ENCODE measurements around the gene AFAP1.

Gene AFAP1

DNA sequence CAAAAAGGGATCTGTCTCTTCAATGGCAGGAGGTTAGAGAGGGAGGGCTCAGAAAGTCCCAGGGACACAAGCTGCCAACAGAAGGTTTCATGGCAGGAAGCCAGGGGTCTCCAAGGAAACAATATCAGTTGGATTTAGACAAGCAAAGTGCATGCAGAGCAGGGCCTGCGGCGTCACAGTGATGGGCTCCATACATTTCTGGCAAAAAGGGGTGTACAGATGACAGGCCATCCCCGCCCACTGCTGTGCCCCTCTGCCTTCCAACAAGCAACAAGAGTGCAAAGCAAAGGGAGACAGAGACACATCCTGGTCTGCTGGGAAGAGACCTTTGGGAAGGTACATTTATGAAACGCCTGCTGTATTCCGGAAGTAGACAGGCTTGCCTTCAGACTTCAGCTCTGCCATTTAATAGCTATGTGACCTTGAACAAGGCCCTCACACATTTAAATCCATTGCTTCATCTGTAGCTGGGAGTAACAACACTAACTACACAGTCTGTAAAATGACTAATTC is 121.2 kb downstream of the AFAP1 start:
- DNase-seq, result no peak

DNA sequence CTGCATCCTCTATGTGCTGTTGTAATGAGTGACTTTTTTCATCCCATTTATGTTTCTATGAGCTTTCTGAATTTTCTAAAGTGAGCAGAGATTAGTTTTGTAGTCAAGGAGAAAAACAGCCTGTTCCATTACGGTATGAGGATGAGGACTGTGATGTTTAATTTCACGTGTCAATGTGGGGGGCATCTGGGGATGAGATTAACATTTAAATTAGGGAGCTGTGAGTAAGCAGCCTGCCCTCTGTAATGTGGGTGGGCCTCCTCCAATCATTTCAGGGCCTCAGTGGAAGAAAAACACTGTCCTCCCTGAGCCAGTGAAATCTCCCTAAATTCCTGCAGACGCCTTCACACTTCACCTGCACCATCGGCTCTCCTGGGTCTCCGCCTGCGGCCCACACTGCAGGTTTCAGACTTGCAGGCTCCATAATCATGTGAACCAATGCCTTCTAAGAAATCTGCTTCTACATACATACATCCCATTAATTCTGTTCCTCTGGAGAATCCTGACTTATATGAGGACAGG is 121.7 kb downstream of the AFAP1 start:
- no peak for DNase-seq

- DNase-seq, result no peak
These were observed 122.9 kb downstream of the AFAP1 start for GRCh38 chr4:7816771-7817170.

DNA sequence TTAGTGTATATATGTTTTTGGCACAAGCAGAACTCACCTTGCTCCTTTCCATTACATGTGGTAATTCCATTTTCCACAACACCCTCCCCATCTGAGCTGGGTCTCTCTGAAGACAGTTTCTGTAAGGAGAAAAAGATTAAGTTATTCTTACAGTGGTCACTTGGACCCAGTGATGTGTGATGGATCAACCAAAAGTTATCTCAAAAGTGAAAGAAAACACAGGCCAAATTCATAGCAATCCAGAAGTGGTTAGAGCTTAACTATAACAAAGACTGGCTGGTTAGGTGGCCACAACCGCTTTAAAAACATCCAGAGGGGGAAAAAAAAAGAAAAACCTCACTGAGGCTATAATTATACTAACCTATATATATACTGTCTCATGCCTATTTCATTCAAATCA is 123.7 kb downstream of the AFAP1 start:
- DNase-seq, result no peak

GRCh38 chr4:7815562-7815961 is 124.1 kb downstream of the AFAP1 start:
- no peak for DNase-seq

DNA sequence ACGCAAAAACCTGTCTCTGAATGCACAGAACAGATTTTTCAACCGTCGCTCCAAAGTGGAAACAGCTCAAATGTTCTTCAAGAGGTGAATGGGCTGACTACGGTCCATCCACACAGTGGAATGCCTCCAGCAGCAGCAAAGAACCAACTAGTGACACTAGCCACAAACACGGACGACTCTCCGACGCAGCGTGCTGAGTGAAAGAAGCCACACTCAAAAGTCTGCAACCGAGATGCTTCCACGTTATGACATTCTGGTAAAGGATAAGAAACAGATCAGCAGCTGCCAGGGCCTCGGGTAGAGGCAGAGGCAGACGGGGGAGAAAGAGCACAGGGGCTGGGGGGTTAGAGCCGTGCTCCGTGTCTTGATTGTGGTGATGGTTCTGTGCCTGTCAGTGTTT is 125.2 kb downstream of the AFAP1 start:
- no peak for DNase-seq

DNA sequence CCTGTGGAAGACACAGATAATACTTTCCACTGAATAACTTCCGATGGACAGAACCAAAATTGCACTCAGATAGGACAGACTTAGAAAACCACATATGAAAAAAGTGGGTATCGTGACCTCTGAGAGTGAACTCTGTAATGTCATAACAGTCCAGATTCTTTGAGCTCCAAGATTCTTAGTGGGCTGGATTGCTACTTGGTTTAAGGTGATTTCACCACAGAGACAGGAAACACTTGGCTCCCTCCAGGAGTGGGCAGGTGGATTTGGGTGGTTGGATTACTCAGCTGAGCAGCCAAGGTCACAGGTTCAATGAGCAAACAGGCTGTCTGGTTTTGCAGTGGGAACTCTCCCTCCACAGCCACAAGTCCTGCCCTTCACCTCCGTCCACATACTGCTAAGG is 126.0 kb downstream of the AFAP1 start:
- DNase-seq, result peak; percentile 27

GRCh38 chr4:7812921-7813320 is 126.7 kb downstream of the AFAP1 start:
- DNase-seq, result no peak

DNA sequence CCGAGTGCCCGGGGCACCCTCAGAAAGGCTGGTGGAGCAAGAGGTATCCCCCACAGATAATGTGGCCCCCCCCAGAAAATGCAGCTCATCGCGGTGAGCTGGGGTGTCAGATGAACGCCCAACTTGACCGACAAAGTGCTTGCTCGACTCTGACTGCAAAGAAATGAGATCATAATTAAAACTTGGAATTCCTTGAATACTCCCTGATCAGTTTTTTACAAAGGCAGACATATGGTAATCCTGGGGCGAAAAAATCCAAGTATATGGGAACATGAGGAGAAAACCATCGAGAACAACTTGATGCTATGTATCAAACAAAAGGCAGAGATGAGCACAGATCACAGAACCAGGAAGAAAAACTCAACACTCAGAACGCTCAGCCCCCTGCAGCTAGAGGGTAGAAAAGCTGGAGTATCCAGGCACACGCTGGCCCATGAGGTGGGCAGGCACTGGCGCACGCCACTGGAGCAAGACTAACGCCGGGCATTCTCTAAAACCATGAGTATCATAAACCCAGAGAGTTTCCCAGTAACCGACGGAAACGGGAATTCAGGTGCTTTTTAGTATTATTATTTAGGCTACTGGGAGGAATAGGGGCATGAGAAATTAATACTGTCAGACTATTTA is 127.3 kb downstream of the AFAP1 start:
- no peak for DNase-seq

GRCh38 chr4:7811536-7812191 is 128.0 kb downstream of the AFAP1 start:
- DNase-seq, result no peak

DNA sequence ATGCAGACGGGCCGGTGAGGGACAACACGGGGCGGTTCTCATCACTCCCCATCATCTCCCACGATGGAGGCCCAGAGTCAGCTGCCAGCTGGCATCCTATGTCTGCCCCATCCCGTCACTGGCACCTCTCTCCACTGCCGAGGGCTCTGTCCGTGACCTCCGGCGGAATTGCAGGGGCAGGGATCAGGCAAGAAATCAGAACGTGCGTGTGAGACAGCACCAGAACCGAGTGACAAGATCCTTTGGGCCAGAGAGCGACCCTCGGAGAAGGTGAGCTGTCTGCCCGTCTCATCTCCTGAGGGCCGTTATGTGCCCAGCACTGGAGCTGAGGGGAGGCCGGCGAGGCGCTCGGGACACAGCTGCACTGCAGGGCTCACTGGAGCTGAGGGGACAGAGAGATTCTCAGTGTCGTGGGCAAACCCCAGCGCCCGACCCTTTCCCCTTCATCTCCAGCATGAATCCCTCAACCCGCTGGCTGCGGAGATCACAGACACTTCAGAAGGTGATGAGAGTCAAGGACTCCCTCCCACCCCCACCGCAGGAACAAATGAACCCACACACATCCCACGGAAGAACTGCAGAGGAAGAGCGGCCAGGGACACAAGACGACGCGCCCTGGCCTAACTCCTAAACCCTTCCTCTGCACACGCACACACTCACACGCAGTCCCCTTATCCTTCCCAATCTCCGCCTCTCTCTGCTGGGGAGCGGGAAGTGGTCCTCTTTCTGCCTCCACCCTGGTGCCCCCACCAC is 128.7 kb downstream of the AFAP1 start:
- DNase-seq, result no peak

DNA sequence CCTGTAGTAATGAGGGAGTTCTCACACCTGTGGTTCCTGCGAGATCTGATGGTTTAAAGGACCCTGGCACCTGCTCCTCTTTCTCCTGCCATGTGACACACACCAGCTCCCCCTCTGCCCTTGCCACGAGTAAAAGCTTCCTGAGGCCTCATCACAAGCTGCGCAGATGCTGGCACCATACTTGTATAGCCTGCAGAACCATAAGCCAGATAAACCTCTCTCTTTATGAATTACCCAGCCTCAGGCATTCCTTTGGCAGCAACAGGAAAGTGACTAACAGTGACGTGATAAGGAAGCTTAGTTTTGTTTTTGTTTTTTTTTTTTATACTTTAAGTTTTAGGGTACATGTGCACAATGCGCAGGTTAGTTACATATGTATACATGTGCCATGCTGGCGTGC is 130.9 kb downstream of the AFAP1 start:
- no peak for DNase-seq

- DNase-seq, result no peak
These were observed 131.5 kb downstream of the AFAP1 start for GRCh38 chr4:7808181-7808580.

DNA sequence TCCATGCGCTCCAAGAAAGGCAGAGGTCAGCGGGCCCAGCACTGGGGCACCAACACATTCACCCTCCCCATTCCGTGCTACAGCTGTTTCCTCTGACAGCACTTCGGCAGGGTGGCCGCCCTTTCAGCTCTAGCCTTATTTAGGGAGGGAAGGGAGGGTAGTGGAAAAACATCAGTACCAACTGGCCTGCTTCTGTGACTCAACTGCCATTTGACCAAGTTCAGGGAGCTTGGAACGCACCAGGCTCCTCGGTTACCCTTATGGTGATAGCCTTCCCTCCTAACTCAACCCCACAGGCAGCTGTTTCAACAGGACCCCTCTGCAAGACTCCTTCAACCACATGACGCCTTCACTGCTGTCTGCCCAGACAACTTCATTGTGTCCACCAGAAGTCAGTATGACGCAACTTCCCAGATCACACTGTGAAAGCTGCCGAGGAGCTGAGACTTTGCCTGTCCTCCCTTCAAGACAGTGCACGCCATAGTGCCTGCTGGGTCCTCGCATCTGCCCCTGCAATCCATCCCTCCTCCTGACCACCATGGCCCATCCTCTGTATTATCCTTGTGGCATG is 132.2 kb downstream of the AFAP1 start:
- DNase-seq, result no peak

DNA sequence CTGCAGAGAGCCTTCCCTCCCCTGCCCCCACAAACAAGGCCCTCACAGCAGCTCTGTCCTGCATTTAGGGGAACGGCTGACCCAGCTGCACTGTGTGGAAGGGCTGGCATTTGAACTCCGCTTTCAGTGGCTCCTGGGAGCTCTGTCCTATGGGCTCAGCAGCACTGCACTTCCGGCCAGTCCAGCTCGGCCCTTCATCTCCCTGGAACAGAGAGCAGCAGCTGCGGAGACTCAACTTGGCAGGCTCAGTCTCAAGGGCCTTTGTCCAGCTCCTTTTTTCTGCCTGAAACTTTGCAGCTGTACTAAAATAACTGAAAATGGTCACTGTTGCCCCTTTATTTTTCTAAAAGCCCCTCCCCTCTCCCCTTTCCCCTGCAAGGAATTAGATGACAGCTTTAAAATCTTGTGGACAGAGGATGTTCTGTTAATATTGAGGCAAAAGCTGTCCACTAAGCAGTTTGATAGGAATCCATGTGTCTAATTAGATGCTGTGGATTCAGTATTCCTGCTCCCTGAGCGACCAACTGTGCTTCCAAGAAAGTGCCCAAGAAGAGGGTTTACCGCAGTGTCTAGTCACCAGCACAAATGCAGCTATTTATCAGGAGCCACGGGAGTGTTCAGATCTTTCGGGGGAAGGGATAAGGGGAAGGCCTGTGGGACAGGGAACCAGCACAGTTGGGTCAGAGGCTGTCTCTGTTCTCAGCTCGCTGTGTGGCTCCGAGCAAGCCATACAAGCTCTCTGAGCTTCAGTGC is 133.1 kb downstream of the AFAP1 start:
- no peak for DNase-seq

- no peak for DNase-seq
These were observed 133.9 kb downstream of the AFAP1 start for GRCh38 chr4:7805533-7806337.

DNA sequence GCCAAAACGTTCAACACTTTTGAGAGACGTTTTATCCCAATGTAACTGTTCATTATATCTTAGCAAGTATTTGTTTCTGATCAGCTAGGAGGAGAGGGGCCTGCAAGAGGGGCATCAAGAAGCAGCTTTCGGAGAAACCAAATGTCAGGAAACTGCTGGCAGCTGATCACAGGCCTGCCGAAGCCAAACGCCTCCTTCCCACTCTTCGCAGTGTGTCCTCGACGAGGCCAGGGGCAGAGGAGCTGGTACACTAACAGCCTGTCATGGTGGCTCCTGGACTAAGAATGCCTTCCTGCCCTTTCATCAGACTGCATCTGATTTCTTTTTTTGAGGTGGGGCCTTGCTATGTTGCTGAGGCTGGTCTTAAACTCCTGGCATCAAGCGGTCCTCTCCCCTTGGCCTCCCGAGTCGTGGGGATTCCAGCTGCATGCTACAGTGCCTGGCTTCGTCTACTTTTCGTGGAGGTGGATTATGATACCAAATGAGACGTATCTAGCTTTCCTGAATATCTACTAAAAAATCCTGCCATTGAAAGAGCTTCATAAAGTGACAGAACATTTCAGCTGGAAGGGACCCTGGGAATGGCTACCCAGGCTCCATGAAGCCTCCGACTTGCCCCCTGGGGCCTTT is 134.8 kb downstream of the AFAP1 start:
- no peak for DNase-seq

DNA sequence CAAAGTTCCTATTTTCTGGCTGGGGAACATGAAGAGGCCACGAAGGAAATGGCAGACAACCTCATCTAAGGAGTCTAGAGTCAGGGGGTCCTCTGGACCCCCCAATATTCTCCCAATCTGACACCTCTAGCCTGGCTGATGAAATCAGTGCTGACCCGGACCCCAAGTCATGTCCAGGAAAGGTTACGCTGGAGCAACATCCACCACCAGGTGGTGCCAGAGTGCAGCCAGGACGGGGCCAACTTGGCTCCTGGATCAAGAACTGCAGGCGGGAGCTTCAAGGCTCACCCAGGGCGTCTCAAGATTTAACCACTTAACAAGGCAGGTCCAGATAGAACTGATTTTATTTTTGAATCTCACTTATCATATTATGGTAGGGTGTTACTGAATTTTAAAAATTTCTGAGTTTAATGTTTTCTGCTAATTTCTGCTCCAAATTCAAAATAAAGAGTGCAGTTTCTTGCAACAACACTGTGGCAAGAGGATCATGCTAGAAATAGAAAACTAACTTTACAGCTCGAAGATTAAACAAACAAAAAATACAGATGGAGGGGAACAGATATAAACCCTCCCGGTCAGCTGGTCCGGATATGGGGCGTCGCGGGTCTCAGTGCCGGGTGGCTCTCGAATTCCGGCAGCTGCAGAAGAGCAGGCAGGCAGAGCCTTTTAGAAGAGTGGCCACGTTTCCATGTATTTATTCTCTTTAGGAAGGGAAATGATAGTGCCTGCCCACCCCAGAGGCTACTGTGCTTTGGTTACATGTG is 135.5 kb downstream of the AFAP1 start:
- DNase-seq, result peak; percentile 83

DNA sequence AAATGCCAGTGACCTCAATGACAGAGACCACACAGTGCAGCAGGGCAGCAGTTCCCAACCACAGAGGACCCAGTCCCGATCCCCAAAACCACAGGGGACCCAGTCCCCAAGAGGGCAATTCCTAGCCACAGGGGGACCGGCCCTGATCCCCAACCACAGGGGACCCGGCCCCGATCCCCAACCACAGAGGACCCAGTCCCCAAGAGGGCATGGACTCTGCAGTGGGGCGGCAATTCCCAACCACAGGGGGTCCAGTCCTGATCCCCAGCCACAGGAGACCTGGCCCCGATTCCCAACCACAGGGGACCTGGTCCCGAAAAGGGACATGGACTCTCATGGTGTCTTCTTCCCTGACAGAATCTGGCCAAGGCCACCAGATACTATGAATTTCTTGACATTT is 136.3 kb downstream of the AFAP1 start:
- DNase-seq, result no peak

DNA sequence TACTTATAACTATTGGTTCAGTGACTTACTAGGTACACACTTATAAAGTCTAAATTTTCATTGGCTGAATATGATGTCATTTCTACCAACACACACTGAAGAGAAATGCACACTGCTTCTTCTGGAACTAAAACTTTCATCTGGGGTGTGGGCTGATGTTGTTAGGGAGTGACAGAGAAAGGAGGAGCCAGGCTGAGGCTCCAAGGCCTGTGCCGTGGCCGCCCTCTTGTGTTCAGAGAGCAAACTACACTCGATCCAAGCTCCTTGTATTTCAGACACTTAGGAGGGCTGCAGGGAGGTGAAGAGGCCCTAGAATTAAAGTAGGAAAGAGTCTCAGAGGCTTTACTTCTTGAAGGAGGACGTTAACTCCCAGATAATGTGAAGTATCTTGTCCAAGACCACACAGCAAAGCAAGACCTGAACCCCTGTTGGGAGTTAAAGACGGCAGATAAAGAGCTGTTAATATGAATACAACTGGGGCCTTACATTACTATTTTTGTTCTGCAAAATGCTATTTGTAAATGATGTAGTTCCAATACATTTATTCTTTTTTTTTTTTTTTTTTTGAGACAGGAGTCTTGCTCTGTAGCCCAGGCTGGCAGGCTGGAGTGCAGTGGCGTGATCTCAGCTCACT is 137.5 kb downstream of the AFAP1 start:
- DNase-seq, result peak; percentile 85

Measured in stimulated activated CD4-positive, alpha-beta T cell treated with anti-CD3 and anti-CD28 coated beads, Interleukin-1b, Interleukin-23, amount 100 ng/mL, for 48 hours (primary cell).